Tibial nerve (tissue), 4 donors: Measurements from ENCODE around the gene CENPQ. TPM values are rescaled to one million over a fixed set of nuclear protein-coding genes. Genes with fewer than 3 reads are reported as not detected.
A peak's percentile ranks its signal among the peaks of the same experiment; 100 is the strongest.

Source experiments
- DNase-seq, 2 donors: peaks; one replicate each; pipeline ENCODE4 v3.0.0-alpha.2; 2019; ENCODE audit warnings: low spot score in 2 of 2
- H3K27ac ChIP-seq, 4 donors: fragments of 200-600 bp; sonication (generic) in 3 of 4; one replicate each; pipeline ENCODE4 v1.5.1; 2017 to 2019; ENCODE audit warnings: mild to moderate bottlenecking in 1 of 4
- H3K27me3 ChIP-seq, 2 donors: fragments of 200-600 bp; sonication (generic) in 1 of 2; one replicate each; pipeline versions ENCODE4 v1.5.1 to v1.6.0; 2017 to 2019
- H3K36me3 ChIP-seq, 3 donors: fragments of 200-600 bp; sonication (generic); one replicate each; pipeline ENCODE4 v1.5.1; 2018 to 2019
- H3K4me1 ChIP-seq, 4 donors: fragments of 200-600 bp; sonication (generic) in 3 of 4; one replicate each; pipeline ENCODE4 v1.5.1; 2017 to 2019
- H3K4me3 ChIP-seq, 4 donors: fragments of 200-600 bp; sonication (generic) in 3 of 4; one replicate each; pipeline ENCODE4 v1.5.1; 2017 to 2019; ENCODE audit warnings: mild to moderate bottlenecking in 1 of 4, moderate library complexity in 1 of 4
- H3K9me3 ChIP-seq, 4 donors: fragments of 200-600 bp; sonication (generic) in 3 of 4; one replicate each; pipeline ENCODE4 v1.5.1; 2017 to 2019
- CTCF ChIP-seq, 5 experiments: fragments of 200-600 bp in 3 of 5; fragments of 450-650 bp in 2 of 5; sonication (generic) in 3 of 5; IDR thresholded peaks; one replicate each; pipeline ENCODE4 v1.5.1; 2016 to 2019; ENCODE audit warnings: antibody characterized with exemption in 5 of 5, mild to moderate bottlenecking in 3 of 5, moderate library complexity in 2 of 5
- EP300 ChIP-seq, 2 donors: sonication (generic); formaldehyde crosslinking; IDR thresholded peaks; one replicate each; pipeline ENCODE4 v1.6.1; 2017; ENCODE audit warnings: antibody characterized with exemption in 2 of 2, mild to moderate bottlenecking in 1 of 2
- POLR2A ChIP-seq, 2 donors: fragments of 450-650 bp; IDR thresholded peaks; one replicate each; pipeline ENCODE4 v1.6.1; 2017; ENCODE audit warnings: antibody characterized with exemption in 2 of 2, mild to moderate bottlenecking in 2 of 2, moderate library complexity in 2 of 2
- WGBS, 2 donors: methylation state at CpG; one replicate each; pipeline ENCODE4 v1.1.5; 2018; 5-methylcytosine and 5-hydroxymethylcytosine counted together
- total RNA-seq, 4 donors: library from RNA; depleted of rRNA; stranded (reverse); fragments of >200 nt; gene quantifications; one replicate each; pipeline ENCODE4 v1.1.0, GENCODE V29; 2016

The CENPQ gene
- total RNA-seq, 4 donors from 2014 or later = 2.4 to 7.1 (median 4.9) TPM

DNA sequence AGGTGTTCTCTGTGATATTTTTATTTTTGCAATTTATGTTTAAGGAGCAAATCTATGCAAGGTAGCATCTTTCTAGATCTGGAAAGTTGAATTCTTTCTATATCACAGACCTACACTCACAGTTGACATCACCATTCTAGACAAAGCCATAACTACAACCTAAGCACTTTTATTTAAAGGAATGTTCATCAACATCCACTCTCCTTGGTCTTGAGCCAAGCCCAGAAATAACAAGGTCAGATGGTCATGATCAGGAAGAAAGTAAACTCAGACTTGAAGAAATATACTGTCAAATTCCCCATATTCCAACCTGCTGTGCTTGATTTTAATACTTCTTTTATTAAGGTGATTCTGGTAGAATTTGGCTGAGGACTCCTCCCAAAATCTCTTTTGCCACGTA is 32.3 kb upstream of the CENPQ start:
- DNase-seq = no peak

DNA sequence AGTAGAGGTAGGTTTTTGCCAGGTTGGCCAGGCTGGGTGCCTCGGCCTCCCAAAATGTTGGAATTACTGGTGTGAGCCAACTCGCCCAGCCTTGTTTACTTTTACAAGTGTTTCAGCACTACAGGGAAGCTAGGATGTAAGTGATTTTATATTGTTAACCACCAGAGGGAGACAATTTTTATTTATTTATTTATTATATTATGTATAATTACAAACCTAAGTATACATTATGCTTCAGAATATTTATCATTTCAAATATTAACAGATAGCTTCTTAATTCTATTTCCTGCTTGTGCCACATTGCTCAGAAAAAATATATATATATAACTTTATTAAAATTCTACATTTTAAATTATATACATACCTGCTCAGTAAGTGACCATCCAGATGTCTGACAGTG is 9.9 kb upstream of the CENPQ start:
- Histone ChIP-seq H3K4me3 (no peak overlapping the region), H3K36me3 (peaks cover 0 to 87% (median 2%) of the 10 kb centered on the region in 3 donors), H3K27me3 (no peaks in the 10 kb centered on the region), H3K27ac (no peak overlapping the region), H3K4me1 (peaks cover 0 to 18% (median 0%) of the 10 kb centered on the region in 4 donors), H3K9me3 (no peaks in the 10 kb centered on the region)
- no peak for TF ChIP-seq EP300 (IDR thresholded peaks at IDR 0.05)
- peak in 1 of 5 experiments; percentile 21 for TF ChIP-seq CTCF (IDR thresholded peaks at IDR 0.05)
- DNase-seq = no peak
- WGBS, 2 donors = 85 to 86% methylated on average over 2 of the region's 2 CpGs

More for the DNA sequence above, 32.3 kb upstream of the CENPQ start:
- TF ChIP-seq POLR2A (IDR thresholded peaks at IDR 0.05) (no peak), CTCF (IDR thresholded peaks at IDR 0.05) (no peak), EP300 (IDR thresholded peaks at IDR 0.05) (no peak)
- no peaks in the 10 kb centered on the region for H3K27me3 ChIP-seq
- H3K4me3 ChIP-seq = no peak overlapping the region
- peaks cover 0 to 71% (median 8%) of the 10 kb centered on the region in 3 donors for H3K36me3 ChIP-seq
- no peak overlapping the region for H3K27ac ChIP-seq
- no peaks in the 10 kb centered on the region for H3K4me1 ChIP-seq
- no peaks in the 10 kb centered on the region for H3K9me3 ChIP-seq
- WGBS, 2 donors = 93 to 94% methylated on average over 1 of the region's 1 CpG

GRCh38 chr6:49454787-49455709 is 8.1 kb upstream of the CENPQ start:
- no peak for TF ChIP-seq POLR2A (IDR thresholded peaks at IDR 0.05)
- TF ChIP-seq CTCF (IDR thresholded peaks at IDR 0.05) = no peak
- no peak for TF ChIP-seq EP300 (IDR thresholded peaks at IDR 0.05)
- DNase-seq = no peak

GRCh38 chr6:49457771-49458170 is 5.4 kb upstream of the CENPQ start:
- 90% methylated on average over 4 of the region's 4 CpGs for WGBS, 2 donors
- DNase-seq = no peak
- TF ChIP-seq EP300 (IDR thresholded peaks at IDR 0.05) (no peak), POLR2A (IDR thresholded peaks at IDR 0.05) (no peak), CTCF (IDR thresholded peaks at IDR 0.05) (no peak)
- H3K27ac ChIP-seq = no peak overlapping the region
- H3K4me1 ChIP-seq = peaks cover 0 to 54% (median 10%) of the 10 kb centered on the region in 4 donors
- H3K36me3 ChIP-seq = peaks cover 0 to 56% (median 0%) of the 10 kb centered on the region in 3 donors
- no peaks in the 10 kb centered on the region for H3K9me3 ChIP-seq
- no peaks in the 10 kb centered on the region for H3K27me3 ChIP-seq
- H3K4me3 ChIP-seq = no peak overlapping the region

More at GRCh38 chr6:49454787-49455709, 8.1 kb upstream of the CENPQ start:
- Histone ChIP-seq H3K4me1 (peaks cover 0 to 33% (median under 1%) of the 10 kb centered on the region in 4 donors), H3K27me3 (no peaks in the 10 kb centered on the region), H3K4me3 (no peak overlapping the region), H3K9me3 (no peaks in the 10 kb centered on the region), H3K36me3 (peaks cover 0 to 80% (median 0%) of the 10 kb centered on the region in 3 donors), H3K27ac (no peak overlapping the region)
- WGBS, 2 donors = 95 to 97% methylated on average over 3 of the region's 3 CpGs

DNA sequence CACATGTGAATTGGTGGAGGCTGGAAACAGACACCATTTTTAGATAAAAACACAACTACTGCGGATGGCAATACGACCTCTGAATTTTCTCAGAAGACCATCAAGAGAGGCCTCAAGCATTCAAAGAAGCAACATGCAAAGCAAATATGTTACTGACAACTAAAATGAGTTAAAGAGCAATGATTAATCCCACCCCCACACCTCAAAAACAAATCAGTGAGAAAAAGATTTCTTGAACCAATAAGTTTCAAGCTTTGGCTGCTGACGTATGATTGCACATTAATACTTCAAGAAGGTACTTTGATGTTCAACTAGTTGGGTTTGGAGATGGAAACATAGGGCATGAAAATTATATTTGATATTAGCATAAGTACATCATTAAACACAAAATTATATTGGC is 1.1 kb upstream of the CENPQ start:
- no peaks in the 10 kb centered on the region for H3K27me3 ChIP-seq
- TF ChIP-seq POLR2A (IDR thresholded peaks at IDR 0.05) (no peak), CTCF (IDR thresholded peaks at IDR 0.05) (no peak), EP300 (IDR thresholded peaks at IDR 0.05) (no peak)
- H3K9me3 ChIP-seq = no peaks in the 10 kb centered on the region
- peak overlapping the region; percentile 49 to 87 (median 78) for H3K4me3 ChIP-seq
- WGBS, 2 donors = 38 to 41% methylated on average over 3 of the region's 3 CpGs
- peaks cover 0 to 58% (median 14%) of the 10 kb centered on the region in 4 donors for H3K4me1 ChIP-seq
- H3K36me3 ChIP-seq = peaks cover 0 to 20% (median 0%) of the 10 kb centered on the region in 3 donors
- DNase-seq = no peak
- peak overlapping the region; percentile 88 to 96 (median 94) for H3K27ac ChIP-seq
